ENCODE data around the gene CA5A. TPM values are rescaled to one million over a fixed set of nuclear protein-coding genes. Genes with fewer than 3 reads are reported as not detected.

CA5A gene
- total and polyA plus RNA-seq, 12 donors = 0.15 to 0.65 (median 0.29) TPM; not detected in 7

DNA sequence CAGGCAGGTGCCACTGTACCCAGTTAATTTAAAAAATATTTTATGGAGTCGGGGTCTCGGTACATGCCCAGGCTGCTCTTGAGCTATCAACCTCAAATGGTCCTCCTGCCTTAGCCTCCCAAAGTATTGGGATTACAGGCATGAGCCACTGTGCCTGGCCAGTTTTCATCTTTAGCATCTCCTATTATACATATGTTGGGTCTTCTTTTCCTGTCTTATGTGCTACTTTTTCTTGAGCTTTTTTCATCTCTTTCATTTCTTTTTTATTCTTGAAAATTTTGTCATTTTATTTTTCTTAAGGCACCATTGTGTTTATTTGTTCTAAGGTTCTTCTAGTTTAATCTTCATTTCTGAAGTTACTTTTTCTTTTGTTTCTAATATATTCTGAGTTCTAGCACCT is 35.6 kb upstream of the CA5A start:
- no peak for DNase-seq
- TF ChIP-seq, protein P1, sequence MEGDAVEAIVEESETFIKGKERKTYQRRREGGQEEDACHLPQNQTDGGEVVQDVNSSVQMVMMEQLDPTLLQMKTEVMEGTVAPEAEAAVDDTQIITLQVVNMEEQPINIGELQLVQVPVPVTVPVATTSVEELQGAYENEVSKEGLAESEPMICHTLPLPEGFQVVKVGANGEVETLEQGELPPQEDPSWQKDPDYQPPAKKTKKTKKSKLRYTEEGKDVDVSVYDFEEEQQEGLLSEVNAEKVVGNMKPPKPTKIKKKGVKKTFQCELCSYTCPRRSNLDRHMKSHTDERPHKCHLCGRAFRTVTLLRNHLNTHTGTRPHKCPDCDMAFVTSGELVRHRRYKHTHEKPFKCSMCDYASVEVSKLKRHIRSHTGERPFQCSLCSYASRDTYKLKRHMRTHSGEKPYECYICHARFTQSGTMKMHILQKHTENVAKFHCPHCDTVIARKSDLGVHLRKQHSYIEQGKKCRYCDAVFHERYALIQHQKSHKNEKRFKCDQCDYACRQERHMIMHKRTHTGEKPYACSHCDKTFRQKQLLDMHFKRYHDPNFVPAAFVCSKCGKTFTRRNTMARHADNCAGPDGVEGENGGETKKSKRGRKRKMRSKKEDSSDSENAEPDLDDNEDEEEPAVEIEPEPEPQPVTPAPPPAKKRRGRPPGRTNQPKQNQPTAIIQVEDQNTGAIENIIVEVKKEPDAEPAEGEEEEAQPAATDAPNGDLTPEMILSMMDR (IDR thresholded peaks at IDR 0.05) = no peak
- intact Hi-C loops (cut with DNase I) = loop anchor here in 1 of 10 donors (10.0 kb wide), 1 partner anchor 463 kb away; no protein-coding TSS in a partner anchor
- Histone ChIP-seq H3K36me3 (peaks cover 0 to 15% (median 0%) of the 10 kb centered on the region in 9 donors), H3K9me3 (peaks cover 0 to 22% (median 17%) of the 10 kb centered on the region in 11 donors), H3K4me1 (peaks cover 0 to 11% (median 6%) of the 10 kb centered on the region in 9 donors), H3K27ac (no peak overlapping the region), H3K27me3 (no peaks in the 10 kb centered on the region), H3K4me3 (no peak overlapping the region)
- ATAC-seq = no peak
- 97 to 100% methylated on average over 2 of the region's 2 CpGs for WGBS, 2 donors

- ATAC-seq (no peak), DNase-seq (no peak)
- Histone ChIP-seq H3K36me3 (peaks cover 0 to 11% (median 0%) of the 10 kb centered on the region in 9 donors), H3K27ac (no peak overlapping the region), H3K27me3 (no peaks in the 10 kb centered on the region), H3K4me3 (no peak overlapping the region), H3K9me3 (peaks cover 0 to 22% (median 17%) of the 10 kb centered on the region in 11 donors), H3K4me1 (peaks cover 0 to 28% (median 22%) of the 10 kb centered on the region in 9 donors)
- intact Hi-C loops (cut with DNase I) = loop anchor here in 1 of 10 donors (10.0 kb wide), 1 partner anchor 465 kb away; no protein-coding TSS in a partner anchor
- WGBS, 2 donors = 59 to 82% methylated on average over 3 of the region's 3 CpGs
- TF ChIP-seq, protein P1 (IDR thresholded peaks at IDR 0.05) = no peak
Measured at GRCh38 chr16:87970186-87970585, 33.9 kb upstream of the CA5A start.

DNA sequence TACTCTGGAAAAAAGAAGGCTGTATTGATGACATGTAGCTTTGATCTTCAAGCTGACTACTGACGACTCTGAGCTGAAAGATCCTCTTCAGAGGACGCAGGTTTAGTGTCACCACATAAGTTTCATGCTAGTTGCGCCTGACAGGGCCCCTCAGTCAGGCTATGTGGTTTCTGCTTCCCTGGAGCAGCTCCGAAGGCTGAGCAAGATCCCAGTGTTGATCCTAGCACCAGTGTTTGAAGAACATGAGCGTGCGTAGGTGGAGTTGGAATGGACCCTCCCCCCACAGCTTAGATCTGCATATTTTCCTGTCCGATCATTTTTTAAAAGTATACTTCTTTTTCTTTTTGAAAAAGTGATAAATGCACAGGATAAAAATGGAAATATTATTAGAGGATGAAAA is 32.2 kb upstream of the CA5A start:
- TF ChIP-seq, protein P1 (IDR thresholded peaks at IDR 0.05) = no peak
- intact Hi-C loops (cut with DNase I) = no loop called here
- no peak for ATAC-seq

GRCh38 chr16:87966685-87967185 is 30.4 kb upstream of the CA5A start:
- Histone ChIP-seq H3K4me3 (peak overlapping the region in 7 of 10 donors; percentile 14 to 42 (median 28)), H3K27ac (peak overlapping the region; percentile 41 to 91 (median 80)), H3K27me3 (no peaks in the 10 kb centered on the region), H3K4me1 (peaks cover 5 to 52% (median 47%) of the 10 kb centered on the region in 9 donors), H3K36me3 (peaks cover 0 to 11% (median 0%) of the 10 kb centered on the region in 9 donors), H3K9me3 (peaks cover 0 to 9% (median 6%) of the 10 kb centered on the region in 11 donors)
- DNase-seq = no peak
- TF ChIP-seq, protein P1 (IDR thresholded peaks at IDR 0.05) = no peak
- peak; percentile 25 to 66 (median 46) for ATAC-seq
- WGBS, 2 donors = 26 to 30% methylated on average over 14 of the region's 14 CpGs
- intact Hi-C loops (cut with DNase I) = no loop called here

More for the DNA sequence above, 32.2 kb upstream of the CA5A start:
- 86 to 88% methylated on average over 7 of the region's 7 CpGs for whole genome bisulfite sequencing, 2 donors
- Histone ChIP-seq H3K27ac (no peak overlapping the region), H3K9me3 (peaks cover 0 to 22% (median 17%) of the 10 kb centered on the region in 11 donors), H3K4me1 (peaks cover 5 to 41% (median 38%) of the 10 kb centered on the region in 9 donors), H3K4me3 (no peak overlapping the region), H3K36me3 (peaks cover 0 to 11% (median 0%) of the 10 kb centered on the region in 9 donors), H3K27me3 (no peaks in the 10 kb centered on the region)
- DNase-seq = no peak
